ENCODE data around the gene PDE9A. TPM values are rescaled to one million over a fixed set of nuclear protein-coding genes. Genes with fewer than 3 reads are reported as not detected.

Gene PDE9A
- total RNA-seq, 1 donor from 2014 or later, result 20.7 TPM

DNA sequence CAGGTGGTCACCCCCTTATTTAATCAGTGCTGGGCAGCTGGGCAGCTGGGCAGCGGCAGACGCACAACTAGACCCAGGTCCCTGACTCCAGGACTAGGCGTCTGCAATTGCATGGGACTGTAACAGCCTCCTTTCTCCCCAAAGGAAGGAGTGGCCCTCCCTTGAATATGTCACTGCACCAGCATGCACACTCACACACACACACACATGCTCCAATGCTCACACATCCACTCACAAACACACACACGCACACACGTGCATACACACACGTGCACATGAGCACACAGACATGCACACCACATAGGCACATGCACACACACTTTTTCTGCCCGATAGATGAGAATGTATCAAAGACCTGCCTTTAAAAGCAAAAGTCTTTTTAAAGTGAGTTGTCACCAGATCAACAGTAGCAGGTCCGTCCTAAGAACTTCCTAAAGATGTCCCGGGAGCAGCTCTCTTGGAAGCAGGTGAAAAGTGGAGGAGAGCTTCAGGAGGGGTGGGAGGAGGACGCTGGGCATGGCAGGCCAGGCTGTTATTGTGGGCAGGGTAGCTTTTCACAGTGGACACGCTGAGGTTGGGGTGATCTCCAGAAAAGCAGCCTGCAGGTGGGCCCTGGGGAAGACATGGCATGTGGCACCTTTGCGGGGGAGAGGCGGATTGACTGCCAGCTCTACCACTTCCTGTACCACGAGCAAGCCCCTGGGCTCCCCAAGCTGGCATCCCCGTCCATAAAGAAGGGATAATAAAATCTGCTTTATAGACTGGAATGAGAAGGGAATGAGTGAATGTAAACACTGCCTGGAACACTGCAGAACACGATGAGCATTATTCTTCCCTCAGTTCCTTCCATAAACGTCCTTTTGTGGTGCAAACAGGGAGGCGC is 1.7 kb downstream of the PDE9A start:
- no peak for DNase-seq (ENCODE audit: low spot score)
- Mint-ChIP-seq H3K4me3 (ENCODE audit: unreplicated experiment) (peak overlapping the region; percentile 89), H3K9me3 (ENCODE audit: unreplicated experiment) (no peaks in the 10 kb centered on the region), H3K36me3 (ENCODE audit: low read depth, unreplicated experiment) (peaks cover 14% of the 10 kb centered on the region), H3K27ac (ENCODE audit: unreplicated experiment) (peak overlapping the region; percentile 2), H3K27me3 (ENCODE audit: unreplicated experiment) (peaks cover 22% of the 10 kb centered on the region), H3K4me1 (ENCODE audit: unreplicated experiment) (peaks cover 25% of the 10 kb centered on the region)
- TF ChIP-seq, protein P1, sequence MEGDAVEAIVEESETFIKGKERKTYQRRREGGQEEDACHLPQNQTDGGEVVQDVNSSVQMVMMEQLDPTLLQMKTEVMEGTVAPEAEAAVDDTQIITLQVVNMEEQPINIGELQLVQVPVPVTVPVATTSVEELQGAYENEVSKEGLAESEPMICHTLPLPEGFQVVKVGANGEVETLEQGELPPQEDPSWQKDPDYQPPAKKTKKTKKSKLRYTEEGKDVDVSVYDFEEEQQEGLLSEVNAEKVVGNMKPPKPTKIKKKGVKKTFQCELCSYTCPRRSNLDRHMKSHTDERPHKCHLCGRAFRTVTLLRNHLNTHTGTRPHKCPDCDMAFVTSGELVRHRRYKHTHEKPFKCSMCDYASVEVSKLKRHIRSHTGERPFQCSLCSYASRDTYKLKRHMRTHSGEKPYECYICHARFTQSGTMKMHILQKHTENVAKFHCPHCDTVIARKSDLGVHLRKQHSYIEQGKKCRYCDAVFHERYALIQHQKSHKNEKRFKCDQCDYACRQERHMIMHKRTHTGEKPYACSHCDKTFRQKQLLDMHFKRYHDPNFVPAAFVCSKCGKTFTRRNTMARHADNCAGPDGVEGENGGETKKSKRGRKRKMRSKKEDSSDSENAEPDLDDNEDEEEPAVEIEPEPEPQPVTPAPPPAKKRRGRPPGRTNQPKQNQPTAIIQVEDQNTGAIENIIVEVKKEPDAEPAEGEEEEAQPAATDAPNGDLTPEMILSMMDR (IDR thresholded peaks at IDR 0.05; ENCODE audit: unreplicated experiment), result no peak

DNA sequence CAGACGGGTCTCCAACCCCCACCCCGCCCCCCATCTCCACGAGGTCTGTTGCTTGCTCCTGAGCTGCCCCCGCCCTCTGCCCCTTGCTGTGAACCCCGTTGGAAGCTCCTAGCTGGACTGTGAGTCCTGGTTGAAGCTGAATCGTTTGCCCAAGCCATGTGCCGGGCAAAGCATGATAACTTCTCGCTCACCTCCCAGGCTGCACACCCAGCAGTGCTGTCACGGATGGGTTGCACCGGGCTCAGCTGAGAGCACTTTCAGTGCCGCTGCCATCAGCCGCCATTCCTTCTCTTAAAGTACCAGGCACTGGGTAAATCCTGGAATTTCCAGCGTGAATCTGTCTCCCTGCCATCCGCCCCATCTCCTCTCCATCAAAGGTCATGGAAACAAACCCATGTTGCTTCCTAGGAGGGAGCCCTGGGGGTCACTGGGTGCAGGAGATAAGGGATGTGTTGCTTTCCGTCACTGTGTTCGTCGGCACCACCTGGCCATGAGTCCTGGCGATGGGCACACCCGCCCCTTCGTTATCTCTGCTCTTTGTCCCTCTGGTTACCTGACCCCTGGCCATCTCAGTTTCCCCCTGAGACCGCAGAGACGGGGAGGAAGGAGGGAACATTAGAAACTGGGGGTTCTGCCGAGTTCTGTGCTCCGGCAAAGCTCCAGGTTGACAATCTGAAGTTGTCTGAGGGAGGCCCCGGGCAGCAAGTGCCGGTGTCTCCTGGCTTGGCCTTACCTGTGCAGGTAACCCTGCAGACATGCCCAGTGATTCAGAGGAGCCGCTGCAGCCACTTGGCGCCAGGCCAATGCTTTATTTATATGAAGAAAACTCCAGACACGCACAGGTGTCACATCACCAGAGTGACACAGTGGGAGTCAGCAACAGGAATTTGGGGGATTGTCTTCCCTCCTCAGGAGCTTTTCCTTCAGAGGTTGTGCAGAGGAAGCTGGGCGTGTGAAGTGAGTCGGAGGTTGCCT is 2.7 kb downstream of the PDE9A start:
- Mint-ChIP-seq H3K27ac (ENCODE audit: unreplicated experiment) (no peak overlapping the region), H3K9me3 (ENCODE audit: unreplicated experiment) (no peaks in the 10 kb centered on the region), H3K4me1 (ENCODE audit: unreplicated experiment) (peaks cover 25% of the 10 kb centered on the region), H3K4me3 (ENCODE audit: unreplicated experiment) (peak overlapping the region; percentile 37), H3K36me3 (ENCODE audit: low read depth, unreplicated experiment) (peaks cover 14% of the 10 kb centered on the region), H3K27me3 (ENCODE audit: unreplicated experiment) (peaks cover 22% of the 10 kb centered on the region)
- no peak for DNase-seq (ENCODE audit: low spot score)
- TF ChIP-seq, protein P1 (IDR thresholded peaks at IDR 0.05; ENCODE audit: unreplicated experiment), result no peak

DNA sequence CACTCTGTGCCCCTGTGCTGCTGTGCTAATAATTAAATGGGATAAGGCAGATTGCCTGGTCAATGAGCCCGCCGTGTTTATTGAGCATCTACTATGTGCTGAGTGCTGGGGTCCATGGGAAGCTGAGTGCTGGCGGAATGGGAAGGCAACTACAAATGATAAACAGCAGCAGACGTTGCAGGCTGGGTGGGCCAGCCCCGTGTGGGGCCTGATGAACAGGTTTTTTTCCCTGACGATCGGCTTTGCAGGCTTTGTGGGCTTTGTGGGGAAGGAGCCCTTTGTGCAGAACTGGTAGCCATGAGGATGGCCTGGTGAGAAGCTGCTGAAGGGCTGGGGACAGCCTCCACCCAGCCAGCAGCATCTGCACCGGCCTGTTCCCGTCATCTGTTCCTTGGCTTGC is 3.5 kb downstream of the PDE9A start:
- DNase-seq (ENCODE audit: low spot score), result no peak
- H3K27me3 Mint-ChIP-seq (ENCODE audit: unreplicated experiment), result peaks cover 20% of the 10 kb centered on the region
- H3K36me3 Mint-ChIP-seq (ENCODE audit: low read depth, unreplicated experiment), result peaks cover 10% of the 10 kb centered on the region
- no peaks in the 10 kb centered on the region for H3K9me3 Mint-ChIP-seq (ENCODE audit: unreplicated experiment)
- H3K4me1 Mint-ChIP-seq (ENCODE audit: unreplicated experiment), result peaks cover 23% of the 10 kb centered on the region
- TF ChIP-seq, protein P1 (IDR thresholded peaks at IDR 0.05; ENCODE audit: unreplicated experiment), result no peak
- H3K4me3 Mint-ChIP-seq (ENCODE audit: unreplicated experiment), result no peak overlapping the region
- H3K27ac Mint-ChIP-seq (ENCODE audit: unreplicated experiment), result no peak overlapping the region

DNA sequence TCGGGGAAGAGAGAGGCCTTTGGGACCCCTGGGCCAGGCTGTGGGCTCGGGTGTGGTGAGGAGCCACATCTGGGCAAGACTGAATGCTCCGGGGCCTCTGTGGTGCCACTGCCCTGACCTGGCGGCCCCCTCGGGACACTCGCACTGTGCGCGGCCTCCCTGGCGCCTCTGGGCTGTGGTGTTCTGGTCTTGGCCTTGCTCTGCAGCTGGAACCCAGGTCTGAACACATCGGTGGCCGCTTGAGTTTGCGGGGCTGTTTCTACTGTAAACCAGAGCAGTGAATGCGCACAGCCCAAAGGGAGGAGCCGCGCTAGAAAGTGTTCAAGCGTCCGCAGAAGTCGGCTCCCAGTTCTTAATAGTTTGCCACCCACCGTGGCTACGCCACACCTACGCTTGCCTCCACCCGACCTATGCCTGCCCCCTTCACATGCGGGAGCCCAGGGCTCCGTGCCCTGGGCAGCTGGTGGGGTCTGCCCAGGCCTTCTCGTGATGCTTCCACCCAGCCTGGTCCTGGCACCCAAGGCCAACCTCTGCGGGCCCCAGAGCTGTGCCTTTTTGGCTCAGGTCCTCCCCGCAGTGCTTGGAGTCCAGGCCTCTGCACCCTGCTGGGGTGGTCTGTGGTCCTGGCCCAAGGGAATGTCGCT is 4.4 kb downstream of the PDE9A start:
- Mint-ChIP-seq H3K27ac (ENCODE audit: unreplicated experiment) (no peak overlapping the region), H3K9me3 (ENCODE audit: unreplicated experiment) (no peaks in the 10 kb centered on the region), H3K36me3 (ENCODE audit: low read depth, unreplicated experiment) (peaks cover 10% of the 10 kb centered on the region), H3K4me3 (ENCODE audit: unreplicated experiment) (no peak overlapping the region), H3K4me1 (ENCODE audit: unreplicated experiment) (peaks cover 23% of the 10 kb centered on the region), H3K27me3 (ENCODE audit: unreplicated experiment) (peaks cover 16% of the 10 kb centered on the region)
- TF ChIP-seq, protein P1 (IDR thresholded peaks at IDR 0.05; ENCODE audit: unreplicated experiment), result no peak
- no peak for DNase-seq (ENCODE audit: low spot score)

Measured in endothelial cell (in vitro differentiated cells).